ENCODE measurements around the gene CCDC188. TPM values are rescaled to one million over a fixed set of nuclear protein-coding genes. Genes with fewer than 3 reads are reported as not detected.
A peak's percentile ranks its signal among the peaks of the same experiment; 100 is the strongest.

Gene CCDC188
- total and polyA plus RNA-seq, 9 of the 15 experiments (the other 6 are each of a cell fraction or from before 2014, with no cell fraction given), result not detected

GRCh38 chr22:20124083-20124787 lies 26.6 kb downstream of the CCDC188 start:
- Histone ChIP-seq H2AFZ (ENCODE audit: low read depth, low read length) (no peak overlapping the region), H3K27me3 (ENCODE audit: control insufficient read depth in 2 of 2, insufficient read depth in 2 of 2, low read length in 2 of 2) (no peaks in the 10 kb centered on the region), H3K9me3 (replicated peaks; ENCODE audit: control insufficient read depth, insufficient read depth, low read depth, low read length) (no peaks in the 10 kb centered on the region), H3K4me3 (no peak overlapping the region), H3K4me1 (replicated peaks in 1 of 2; ENCODE audit: control insufficient read depth in 2 of 2, insufficient read depth in 2 of 2, low read length in 2 of 2) (peaks cover 7 to 77% of the 10 kb centered on the region in 2 experiments; a peak in 4 of 5 replicates), H3K9ac (ENCODE audit: insufficient read depth in 1 of 2, low read depth in 2 of 2, low read length in 2 of 2) (peak overlapping the region in 1 of 2 experiments; percentile 82; a peak in 2 of 4 replicates), H4K20me1 (replicated peaks; ENCODE audit: control insufficient read depth, insufficient read depth, low read length) (peaks cover 78% of the 10 kb centered on the region), H3K79me2 (ENCODE audit: control insufficient read depth, insufficient read depth, low read length) (peaks cover 55% of the 10 kb centered on the region), H3K4me2 (ENCODE audit: insufficient read depth, low read length) (no peak overlapping the region), H3K27ac (ENCODE audit: extremely low read depth, low read depth, low read length) (no peak overlapping the region), H3K36me3 (ENCODE audit: control insufficient read depth, insufficient read depth, low read length) (peaks cover 90% of the 10 kb centered on the region), H3K9me1 (ENCODE audit: control insufficient read depth, insufficient read depth, low read length) (no peaks in the 10 kb centered on the region)
- FAIRE-seq, result no peak
- ChIA-PET CTCF (ENCODE audit: low intra/inter-chr PET ratio) (interaction anchor here (1.1 kb wide), 1 partner anchor 154 kb away, joined by 3 read pairs; no protein-coding TSS in a partner anchor), POLR2A (interaction anchor here (0.6 to 8.3 kb wide), 16 partner anchors 11 to 1509 kb away, joined by 3 to 115 read pairs (median 3); partner anchors contain the start of genes HIRA and TANGO2)
- no TSS peak for BruUV-seq (replicated peaks)
- intact Hi-C loops (cut with micrococcal nuclease) (no loop called here), in situ Hi-C loops (cut with MboI) (no loop called here)
- ATAC-seq, result no peak
- no peak for DNase-seq (ENCODE audit: extremely low read depth in 1 of 4, low spot score in 3 of 4)
- 95% methylated on average over 11 of the region's 11 CpGs for WGBS (ENCODE audit: insufficient coverage, low coverage, missing lambda C conversion rate)
- TF ChIP-seq GTF2F1 (IDR thresholded peaks at IDR 0.05; ENCODE audit: low read depth, low read length) (0 out of 2 replicates have a peak, but pooled peaks have one; percentile 68), ZFX (CRISPR knock-in tag; IDR thresholded peaks at IDR 0.05) (no peak), CHD2 (IDR thresholded peaks at IDR 0.05; ENCODE audit: low read depth, low read length) (0 out of 2 replicates have a peak, but pooled peaks have one; percentile 27), ZC3H11A (IDR thresholded peaks at IDR 0.05; ENCODE audit: low read depth, low read length) (peak; percentile 72; the same call in 1 of the 2 replicates), DMBX1 (CRISPR knock-in tag; IDR thresholded peaks at IDR 0.05; ENCODE audit: borderline replicate concordance) (no peak), ELF4 (CRISPR knock-in tag; IDR thresholded peaks at IDR 0.05) (0 out of 2 replicates have a peak, but pooled peaks have one; percentile 24), RBFOX2 (IDR thresholded peaks at IDR 0.05; ENCODE audit: low read depth, low read length) (peak; percentile 67), POLR2G (IDR thresholded peaks at IDR 0.05; ENCODE audit: low read depth, low read length) (0 out of 2 replicates have a peak, but pooled peaks have one; percentile 64), THAP12 (CRISPR knock-in tag; IDR thresholded peaks at IDR 0.05) (peak; percentile 61; the same call in 1 of the 2 replicates), TEAD4 (IDR thresholded peaks at IDR 0.05; ENCODE audit: low read length) (0 out of 2 replicates have a peak, but pooled peaks have one; percentile 2), TEAD4 (CRISPR knock-in tag; IDR thresholded peaks at IDR 0.05; ENCODE audit: borderline replicate concordance) (no peak), L3MBTL2 (IDR thresholded peaks at IDR 0.05) (no peak), TFAP4 (CRISPR knock-in tag; IDR thresholded peaks at IDR 0.05; ENCODE audit: borderline replicate concordance) (no peak), IRF9 (tag; IDR thresholded peaks at IDR 0.05) (0 out of 2 replicates have a peak, but pooled peaks have one; percentile 15), POLR2B (IDR thresholded peaks at IDR 0.05; ENCODE audit: low read depth, partially characterized antibody) (peak; percentile 12), POLR2AphosphoS2 (IDR thresholded peaks at IDR 0.05; ENCODE audit: low read length) (peak; percentile 82; the same call in 1 of the 2 replicates), PHB (CRISPR knock-in tag; IDR thresholded peaks at IDR 0.05) (0 out of 2 replicates have a peak, but pooled peaks have one; percentile 55), TSC22D4 (tag; IDR thresholded peaks at IDR 0.05) (0 out of 2 replicates have a peak, but pooled peaks have one; percentile 31)
